HepG2 (cell line): ENCODE measurements around the gene KLHL40. TPM values are rescaled to one million over a fixed set of nuclear protein-coding genes. Genes with fewer than 3 reads are reported as not detected.
A peak's percentile ranks its signal among the peaks of the same experiment; 100 is the strongest.

Experiments used
- AKAP8 ChIP-seq: sonication (generic); formaldehyde crosslinking; IDR thresholded peaks from 2 replicates; pipeline ENCODE4 v1.5.1; 2020; ENCODE audit warnings: mild to moderate bottlenecking, missing genetic modification reagents
- ASH2L ChIP-seq: fragments of 300-600, 200-600 bp; sonication (generic); IDR thresholded peaks from 2 replicates; pipeline ENCODE4 v1.7.0; 2017; ENCODE audit warnings: low read depth, mild to moderate bottlenecking, moderate library complexity, mixed read lengths, low read length; ENCODE audit not compliant: insufficient read length
- CEBPG ChIP-seq: IDR thresholded peaks from 2 replicates; pipeline ENCODE4 v1.6.1; 2016
- DPF2 ChIP-seq: sonication (generic); formaldehyde crosslinking; IDR thresholded peaks from 2 replicates; pipeline ENCODE4 v1.4.0; 2020; ENCODE audit warnings: mild to moderate bottlenecking, low read depth, missing genetic modification reagents, borderline replicate concordance
- RFX5 ChIP-seq: IDR thresholded peaks from 2 replicates; pipeline ENCODE4 v1.6.1; 2011; ENCODE audit warnings: low read depth, low read length, improper control_type of control experiment
- TOE1 ChIP-seq: sonication (generic); formaldehyde crosslinking; IDR thresholded peaks from 2 replicates; pipeline ENCODE4 v1.4.0; 2020; ENCODE audit warnings: mild to moderate bottlenecking, missing genetic modification reagents
- TSC22D2 ChIP-seq: sonication (generic); formaldehyde crosslinking; IDR thresholded peaks from 2 replicates; pipeline ENCODE4 v1.5.1; 2020; ENCODE audit warnings: missing genetic modification reagents, mild to moderate bottlenecking, borderline replicate concordance
- ZBTB20 ChIP-seq: sonication (generic); formaldehyde crosslinking; IDR thresholded peaks from 2 replicates; pipeline ENCODE4 v1.8.1; 2023; ENCODE audit warnings: missing genetic modification reagents, low read depth, mild to moderate bottlenecking, borderline replicate concordance
- ZNF232 ChIP-seq: sonication (generic); formaldehyde crosslinking; IDR thresholded peaks from 2 replicates; pipeline ENCODE4 v1.4.0; 2020; ENCODE audit warnings: missing genetic modification reagents, borderline replicate concordance
- ZNF251 ChIP-seq: sonication (generic); formaldehyde crosslinking; IDR thresholded peaks from 2 replicates; pipeline ENCODE4 v1.9.0; 2021; ENCODE audit warnings: mild to moderate bottlenecking, missing genetic modification reagents
- ZNF34 ChIP-seq: sonication (generic); formaldehyde crosslinking; IDR thresholded peaks from 2 replicates; pipeline ENCODE4 v1.4.0; 2020; ENCODE audit warnings: mild to moderate bottlenecking, missing genetic modification reagents, borderline replicate concordance
- ZNF703 ChIP-seq: sonication (generic); formaldehyde crosslinking; IDR thresholded peaks from 2 replicates; pipeline ENCODE4 v1.5.1; 2020; ENCODE audit warnings: missing genetic modification reagents, mild to moderate bottlenecking, moderate library complexity, borderline replicate concordance
- ZNF772 ChIP-seq: sonication (generic); formaldehyde crosslinking; IDR thresholded peaks from 2 replicates; pipeline ENCODE4 v1.5.0; 2020; ENCODE audit warnings: mild to moderate bottlenecking, missing genetic modification reagents
- ZNF780A ChIP-seq: sonication (generic); formaldehyde crosslinking; IDR thresholded peaks from 2 replicates; pipeline ENCODE4 v1.8.0; 2022; ENCODE audit warnings: mild to moderate bottlenecking, missing genetic modification reagents, moderate library complexity
- polyA plus RNA-seq, 8 experiments: library from polyadenylated mRNA; depleted of rRNA in 3 of 8; stranded (reverse) in 7 of 8; unstranded in 1 of 8; fragments of >200 nt; fragmentation: Illumina TruSeq in 4 of 8; extraction: Trizol in 4 of 8; gene quantifications; 2 replicates each; pipeline versions ENCODE4 v1.2.1 to v1.2.3, GENCODE V29; 2011 to 2016; ENCODE audit warnings: low read depth in 4 of 8, missing spikeins in 1 of 8, mixed read lengths in 1 of 8; ENCODE audit not compliant: insufficient read depth in 1 of 8
- total RNA-seq, 5 experiments: library from RNA; depleted of rRNA; stranded (reverse); fragments of >200 nt; fragmentation: Illumina TruSeq; extraction: Trizol; gene quantifications; 2 replicates each; pipeline ENCODE4 v1.2.3, GENCODE V29; 2016; ENCODE audit warnings: low read depth in 1 of 5
- TF ChIP-seq, protein P1 (sequence below): sonication (generic); formaldehyde crosslinking; IDR thresholded peaks from 2 replicates; pipeline ENCODE4 v1.4.0; 2020; ENCODE audit warnings: mild to moderate bottlenecking, missing genetic modification reagents
- TF ChIP-seq, protein P2 (sequence below): sonication (generic); formaldehyde crosslinking; IDR thresholded peaks from 2 replicates; pipeline ENCODE4 v1.5.0; 2020; ENCODE audit warnings: mild to moderate bottlenecking, missing genetic modification reagents, borderline replicate concordance

Gene KLHL40
- total and polyA plus RNA-seq, 2 of the 13 experiments (the other 11 are each of a cell fraction or from before 2014, with no cell fraction given): not detected

DNA sequence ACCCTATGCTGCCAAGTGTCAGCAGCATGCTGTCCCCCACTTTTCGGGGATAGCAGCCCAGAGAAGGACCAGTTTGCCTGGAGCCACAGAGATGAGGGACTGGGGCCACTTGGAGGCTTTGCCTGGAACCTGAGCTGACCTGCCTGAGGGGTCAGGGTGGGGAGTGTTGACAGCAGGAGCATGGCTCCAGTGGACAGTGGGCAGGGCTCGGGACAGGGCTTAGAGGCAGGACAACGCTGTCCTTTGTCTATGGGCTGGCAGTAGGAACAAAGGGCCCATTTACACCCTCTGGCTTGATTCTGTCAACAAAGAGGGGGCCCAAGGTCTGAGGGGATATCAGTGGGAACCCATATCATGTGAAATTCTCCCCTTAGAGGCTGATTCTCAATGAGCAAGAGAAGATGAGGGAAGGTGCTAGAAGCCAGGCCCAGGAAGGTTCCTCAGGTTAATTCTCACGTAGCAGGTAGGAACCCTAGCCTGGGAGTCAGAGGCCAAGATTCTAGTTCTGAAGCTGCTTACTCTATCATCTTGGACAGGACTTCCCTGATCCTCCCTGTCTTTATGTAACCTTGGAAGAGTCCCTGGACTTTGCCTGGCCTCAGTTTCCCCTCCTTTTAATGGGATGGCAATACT, 47.0 kb downstream of the KLHL40 start (continued):
- TF ChIP-seq ZNF780A (CRISPR knock-in tag) (no peak), ZNF772 (peak; percentile 61; the same call in 1 of the 2 replicates), ZBTB20 (CRISPR knock-in tag) (no peak), ASH2L (peak; percentile 96), TOE1 (no peak), AKAP8 (CRISPR knock-in tag) (0 out of 2 replicates have a peak, but pooled peaks have one; percentile 71), ZNF34 (CRISPR knock-in tag) (no peak; the same call in 1 of the 2 replicates), ZNF232 (CRISPR knock-in tag) (peak; percentile 70; the same call in 1 of the 2 replicates), ZNF251 (CRISPR knock-in tag) (no peak), TSC22D2 (CRISPR knock-in tag) (no peak), RFX5 (no peak), ZNF703 (no peak), DPF2 (CRISPR knock-in tag) (peak; percentile 60; the same call in 1 of the 2 replicates), CEBPG (CRISPR knock-in tag) (no peak; the same call in 1 of the 2 replicates)
- TF ChIP-seq, protein P1, sequence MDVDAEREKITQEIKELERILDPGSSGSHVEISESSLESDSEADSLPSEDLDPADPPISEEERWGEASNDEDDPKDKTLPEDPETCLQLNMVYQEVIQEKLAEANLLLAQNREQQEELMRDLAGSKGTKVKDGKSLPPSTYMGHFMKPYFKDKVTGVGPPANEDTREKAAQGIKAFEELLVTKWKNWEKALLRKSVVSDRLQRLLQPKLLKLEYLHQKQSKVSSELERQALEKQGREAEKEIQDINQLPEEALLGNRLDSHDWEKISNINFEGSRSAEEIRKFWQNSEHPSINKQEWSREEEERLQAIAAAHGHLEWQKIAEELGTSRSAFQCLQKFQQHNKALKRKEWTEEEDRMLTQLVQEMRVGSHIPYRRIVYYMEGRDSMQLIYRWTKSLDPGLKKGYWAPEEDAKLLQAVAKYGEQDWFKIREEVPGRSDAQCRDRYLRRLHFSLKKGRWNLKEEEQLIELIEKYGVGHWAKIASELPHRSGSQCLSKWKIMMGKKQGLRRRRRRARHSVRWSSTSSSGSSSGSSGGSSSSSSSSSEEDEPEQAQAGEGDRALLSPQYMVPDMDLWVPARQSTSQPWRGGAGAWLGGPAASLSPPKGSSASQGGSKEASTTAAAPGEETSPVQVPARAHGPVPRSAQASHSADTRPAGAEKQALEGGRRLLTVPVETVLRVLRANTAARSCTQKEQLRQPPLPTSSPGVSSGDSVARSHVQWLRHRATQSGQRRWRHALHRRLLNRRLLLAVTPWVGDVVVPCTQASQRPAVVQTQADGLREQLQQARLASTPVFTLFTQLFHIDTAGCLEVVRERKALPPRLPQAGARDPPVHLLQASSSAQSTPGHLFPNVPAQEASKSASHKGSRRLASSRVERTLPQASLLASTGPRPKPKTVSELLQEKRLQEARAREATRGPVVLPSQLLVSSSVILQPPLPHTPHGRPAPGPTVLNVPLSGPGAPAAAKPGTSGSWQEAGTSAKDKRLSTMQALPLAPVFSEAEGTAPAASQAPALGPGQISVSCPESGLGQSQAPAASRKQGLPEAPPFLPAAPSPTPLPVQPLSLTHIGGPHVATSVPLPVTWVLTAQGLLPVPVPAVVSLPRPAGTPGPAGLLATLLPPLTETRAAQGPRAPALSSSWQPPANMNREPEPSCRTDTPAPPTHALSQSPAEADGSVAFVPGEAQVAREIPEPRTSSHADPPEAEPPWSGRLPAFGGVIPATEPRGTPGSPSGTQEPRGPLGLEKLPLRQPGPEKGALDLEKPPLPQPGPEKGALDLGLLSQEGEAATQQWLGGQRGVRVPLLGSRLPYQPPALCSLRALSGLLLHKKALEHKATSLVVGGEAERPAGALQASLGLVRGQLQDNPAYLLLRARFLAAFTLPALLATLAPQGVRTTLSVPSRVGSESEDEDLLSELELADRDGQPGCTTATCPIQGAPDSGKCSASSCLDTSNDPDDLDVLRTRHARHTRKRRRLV: 0 out of 2 replicates have a peak, but pooled peaks have one; percentile 44
- TF ChIP-seq, protein P2, sequence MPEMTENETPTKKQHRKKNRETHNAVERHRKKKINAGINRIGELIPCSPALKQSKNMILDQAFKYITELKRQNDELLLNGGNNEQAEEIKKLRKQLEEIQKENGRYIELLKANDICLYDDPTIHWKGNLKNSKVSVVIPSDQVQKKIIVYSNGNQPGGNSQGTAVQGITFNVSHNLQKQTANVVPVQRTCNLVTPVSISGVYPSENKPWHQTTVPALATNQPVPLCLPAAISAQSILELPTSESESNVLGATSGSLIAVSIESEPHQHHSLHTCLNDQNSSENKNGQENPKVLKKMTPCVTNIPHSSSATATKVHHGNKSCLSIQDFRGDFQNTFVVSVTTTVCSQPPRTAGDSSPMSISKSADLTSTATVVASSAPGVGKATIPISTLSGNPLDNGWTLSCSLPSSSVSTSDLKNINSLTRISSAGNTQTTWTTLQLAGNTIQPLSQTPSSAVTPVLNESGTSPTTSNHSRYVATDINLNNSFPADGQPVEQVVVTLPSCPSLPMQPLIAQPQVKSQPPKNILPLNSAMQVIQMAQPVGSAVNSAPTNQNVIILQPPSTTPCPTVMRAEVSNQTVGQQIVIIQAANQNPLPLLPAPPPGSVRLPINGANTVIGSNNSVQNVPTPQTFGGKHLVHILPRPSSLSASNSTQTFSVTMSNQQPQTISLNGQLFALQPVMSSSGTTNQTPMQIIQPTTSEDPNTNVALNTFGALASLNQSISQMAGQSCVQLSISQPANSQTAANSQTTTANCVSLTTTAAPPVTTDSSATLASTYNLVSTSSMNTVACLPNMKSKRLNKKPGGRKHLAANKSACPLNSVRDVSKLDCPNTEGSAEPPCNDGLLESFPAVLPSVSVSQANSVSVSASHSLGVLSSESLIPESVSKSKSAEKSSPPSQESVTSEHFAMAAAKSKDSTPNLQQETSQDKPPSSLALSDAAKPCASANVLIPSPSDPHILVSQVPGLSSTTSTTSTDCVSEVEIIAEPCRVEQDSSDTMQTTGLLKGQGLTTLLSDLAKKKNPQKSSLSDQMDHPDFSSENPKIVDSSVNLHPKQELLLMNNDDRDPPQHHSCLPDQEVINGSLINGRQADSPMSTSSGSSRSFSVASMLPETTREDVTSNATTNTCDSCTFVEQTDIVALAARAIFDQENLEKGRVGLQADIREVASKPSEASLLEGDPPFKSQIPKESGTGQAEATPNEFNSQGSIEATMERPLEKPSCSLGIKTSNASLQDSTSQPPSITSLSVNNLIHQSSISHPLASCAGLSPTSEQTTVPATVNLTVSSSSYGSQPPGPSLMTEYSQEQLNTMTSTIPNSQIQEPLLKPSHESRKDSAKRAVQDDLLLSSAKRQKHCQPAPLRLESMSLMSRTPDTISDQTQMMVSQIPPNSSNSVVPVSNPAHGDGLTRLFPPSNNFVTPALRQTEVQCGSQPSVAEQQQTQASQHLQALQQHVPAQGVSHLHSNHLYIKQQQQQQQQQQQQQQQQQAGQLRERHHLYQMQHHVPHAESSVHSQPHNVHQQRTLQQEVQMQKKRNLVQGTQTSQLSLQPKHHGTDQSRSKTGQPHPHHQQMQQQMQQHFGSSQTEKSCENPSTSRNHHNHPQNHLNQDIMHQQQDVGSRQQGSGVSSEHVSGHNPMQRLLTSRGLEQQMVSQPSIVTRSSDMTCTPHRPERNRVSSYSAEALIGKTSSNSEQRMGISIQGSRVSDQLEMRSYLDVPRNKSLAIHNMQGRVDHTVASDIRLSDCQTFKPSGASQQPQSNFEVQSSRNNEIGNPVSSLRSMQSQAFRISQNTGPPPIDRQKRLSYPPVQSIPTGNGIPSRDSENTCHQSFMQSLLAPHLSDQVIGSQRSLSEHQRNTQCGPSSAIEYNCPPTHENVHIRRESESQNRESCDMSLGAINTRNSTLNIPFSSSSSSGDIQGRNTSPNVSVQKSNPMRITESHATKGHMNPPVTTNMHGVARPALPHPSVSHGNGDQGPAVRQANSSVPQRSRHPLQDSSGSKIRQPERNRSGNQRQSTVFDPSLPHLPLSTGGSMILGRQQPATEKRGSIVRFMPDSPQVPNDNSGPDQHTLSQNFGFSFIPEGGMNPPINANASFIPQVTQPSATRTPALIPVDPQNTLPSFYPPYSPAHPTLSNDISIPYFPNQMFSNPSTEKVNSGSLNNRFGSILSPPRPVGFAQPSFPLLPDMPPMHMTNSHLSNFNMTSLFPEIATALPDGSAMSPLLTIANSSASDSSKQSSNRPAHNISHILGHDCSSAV (CRISPR knock-in tag): no peak
